ENCODE results near the gene PIANP. TPM values are rescaled to one million over a fixed set of nuclear protein-coding genes. Genes with fewer than 3 reads are reported as not detected.

The PIANP gene
- total and polyA plus RNA-seq, 2 experiments from 2014 or later, result 0.36 to 5.0 TPM

DNA sequence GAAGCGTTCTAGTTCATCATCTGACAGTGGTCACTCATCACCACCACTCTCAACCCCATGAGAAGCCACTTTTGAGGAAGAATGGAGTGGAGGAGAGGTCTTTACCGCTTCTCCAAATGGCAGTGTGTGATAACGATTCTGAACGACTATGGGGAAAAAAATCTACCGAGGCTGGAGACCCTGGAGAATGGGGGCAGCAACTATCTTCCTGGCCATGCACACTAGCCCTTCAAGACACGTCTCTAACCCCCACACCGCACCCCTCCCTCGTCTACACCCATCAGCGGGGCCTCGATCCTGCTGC lies 38.1 kb downstream of the PIANP start:
- Histone ChIP-seq H3K36me3 (peaks cover 7% of the 10 kb centered on the region), H3K27ac (peak overlapping the region; percentile 78), H3K4me3 (peak overlapping the region; percentile 78), H3K27me3 (no peaks in the 10 kb centered on the region), H3K9me3 (ENCODE audit: low read depth) (no peaks in the 10 kb centered on the region), H3K4me1 (ENCODE audit: low read depth) (peaks cover 7% of the 10 kb centered on the region)
- TF ChIP-seq, protein P1, sequence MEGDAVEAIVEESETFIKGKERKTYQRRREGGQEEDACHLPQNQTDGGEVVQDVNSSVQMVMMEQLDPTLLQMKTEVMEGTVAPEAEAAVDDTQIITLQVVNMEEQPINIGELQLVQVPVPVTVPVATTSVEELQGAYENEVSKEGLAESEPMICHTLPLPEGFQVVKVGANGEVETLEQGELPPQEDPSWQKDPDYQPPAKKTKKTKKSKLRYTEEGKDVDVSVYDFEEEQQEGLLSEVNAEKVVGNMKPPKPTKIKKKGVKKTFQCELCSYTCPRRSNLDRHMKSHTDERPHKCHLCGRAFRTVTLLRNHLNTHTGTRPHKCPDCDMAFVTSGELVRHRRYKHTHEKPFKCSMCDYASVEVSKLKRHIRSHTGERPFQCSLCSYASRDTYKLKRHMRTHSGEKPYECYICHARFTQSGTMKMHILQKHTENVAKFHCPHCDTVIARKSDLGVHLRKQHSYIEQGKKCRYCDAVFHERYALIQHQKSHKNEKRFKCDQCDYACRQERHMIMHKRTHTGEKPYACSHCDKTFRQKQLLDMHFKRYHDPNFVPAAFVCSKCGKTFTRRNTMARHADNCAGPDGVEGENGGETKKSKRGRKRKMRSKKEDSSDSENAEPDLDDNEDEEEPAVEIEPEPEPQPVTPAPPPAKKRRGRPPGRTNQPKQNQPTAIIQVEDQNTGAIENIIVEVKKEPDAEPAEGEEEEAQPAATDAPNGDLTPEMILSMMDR (IDR thresholded peaks at IDR 0.05; ENCODE audit: low read depth, low read length), result no peak
- no peak for DNase-seq (ENCODE audit: low read depth in 1 of 2, low spot score in 1 of 2)

DNA sequence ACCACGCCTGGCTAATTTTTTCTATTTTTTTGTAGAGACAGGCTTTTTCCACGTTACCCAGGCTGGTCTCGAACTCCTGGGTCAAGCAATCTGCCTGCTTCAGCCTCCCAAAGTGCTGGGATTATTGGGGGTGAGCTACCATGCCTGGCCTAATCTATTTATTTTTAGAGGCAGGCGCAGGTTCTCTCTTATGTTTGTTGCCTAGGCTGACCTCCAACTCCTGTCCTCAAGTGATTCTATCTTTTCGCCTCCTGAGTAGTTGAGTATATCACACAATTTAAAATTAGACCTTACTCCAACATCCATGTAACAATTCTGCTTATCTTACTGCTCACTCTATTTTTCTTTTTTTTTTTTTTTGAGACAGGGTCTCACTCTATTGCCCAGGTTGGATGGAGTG lies 46.6 kb downstream of the PIANP start:
- Histone ChIP-seq H3K36me3 (peaks cover 26% of the 10 kb centered on the region), H3K9me3 (ENCODE audit: low read depth) (no peaks in the 10 kb centered on the region), H3K27ac (no peak overlapping the region), H3K27me3 (no peaks in the 10 kb centered on the region), H3K4me1 (ENCODE audit: low read depth) (no peaks in the 10 kb centered on the region), H3K4me3 (no peak overlapping the region)
- TF ChIP-seq, protein P1 (IDR thresholded peaks at IDR 0.05; ENCODE audit: low read depth, low read length), result no peak
- DNase-seq (ENCODE audit: low read depth in 1 of 2, low spot score in 1 of 2), result no peak

DNA sequence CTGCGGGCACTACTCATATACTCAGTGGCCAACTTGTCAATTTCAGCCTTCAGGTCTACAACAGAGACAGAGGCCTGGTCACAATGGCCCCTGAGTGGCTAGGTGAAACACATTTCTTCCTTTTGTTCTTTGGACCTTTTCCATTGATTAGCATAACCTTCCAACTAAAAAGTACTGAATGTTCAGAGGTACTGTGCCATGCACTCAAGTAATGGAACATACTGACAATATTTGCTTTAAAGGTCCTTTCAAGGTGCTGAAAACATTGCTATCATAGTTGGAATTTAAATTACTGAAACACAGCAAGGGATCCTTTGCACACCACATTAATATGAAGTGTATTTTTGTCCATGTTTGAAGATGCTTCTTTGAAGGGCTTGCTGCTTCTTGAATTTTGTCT lies 47.3 kb downstream of the PIANP start:
- H3K27me3 ChIP-seq, result no peaks in the 10 kb centered on the region
- TF ChIP-seq, protein P1 (IDR thresholded peaks at IDR 0.05; ENCODE audit: low read depth, low read length), result no peak
- no peak overlapping the region for H3K4me3 ChIP-seq
- H3K27ac ChIP-seq, result no peak overlapping the region
- H3K9me3 ChIP-seq (ENCODE audit: low read depth), result no peaks in the 10 kb centered on the region
- H3K4me1 ChIP-seq (ENCODE audit: low read depth), result no peaks in the 10 kb centered on the region
- peaks cover 26% of the 10 kb centered on the region for H3K36me3 ChIP-seq
- DNase-seq (ENCODE audit: low read depth in 1 of 2, low spot score in 1 of 2), result no peak

DNA sequence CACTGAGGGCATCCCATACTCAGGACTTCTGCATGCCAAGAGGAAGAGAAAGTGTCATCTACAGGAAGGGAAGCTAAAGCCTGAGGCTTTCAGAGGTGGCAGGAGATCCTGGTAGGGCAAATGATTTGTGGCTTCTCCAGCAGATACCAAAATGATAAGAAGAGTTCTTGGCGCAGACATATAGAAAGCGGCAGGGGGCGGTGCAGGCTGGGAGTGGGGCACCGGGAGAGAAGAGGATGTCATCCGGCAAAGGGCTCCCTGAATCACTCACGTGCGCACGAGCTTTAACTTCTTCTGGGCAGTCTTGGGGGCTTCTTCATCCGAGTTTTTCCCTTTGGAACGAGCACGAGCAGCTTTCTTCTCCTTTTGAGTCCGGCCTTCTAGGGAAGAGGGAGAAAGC lies 48.2 kb downstream of the PIANP start:
- peaks cover 26% of the 10 kb centered on the region for H3K36me3 ChIP-seq
- TF ChIP-seq, protein P1 (IDR thresholded peaks at IDR 0.05; ENCODE audit: low read depth, low read length), result no peak
- no peak overlapping the region for H3K4me3 ChIP-seq
- no peaks in the 10 kb centered on the region for H3K27me3 ChIP-seq
- no peaks in the 10 kb centered on the region for H3K4me1 ChIP-seq (ENCODE audit: low read depth)
- no peak for DNase-seq (ENCODE audit: low read depth in 1 of 2, low spot score in 1 of 2)
- no peaks in the 10 kb centered on the region for H3K9me3 ChIP-seq (ENCODE audit: low read depth)
- no peak overlapping the region for H3K27ac ChIP-seq

DNA sequence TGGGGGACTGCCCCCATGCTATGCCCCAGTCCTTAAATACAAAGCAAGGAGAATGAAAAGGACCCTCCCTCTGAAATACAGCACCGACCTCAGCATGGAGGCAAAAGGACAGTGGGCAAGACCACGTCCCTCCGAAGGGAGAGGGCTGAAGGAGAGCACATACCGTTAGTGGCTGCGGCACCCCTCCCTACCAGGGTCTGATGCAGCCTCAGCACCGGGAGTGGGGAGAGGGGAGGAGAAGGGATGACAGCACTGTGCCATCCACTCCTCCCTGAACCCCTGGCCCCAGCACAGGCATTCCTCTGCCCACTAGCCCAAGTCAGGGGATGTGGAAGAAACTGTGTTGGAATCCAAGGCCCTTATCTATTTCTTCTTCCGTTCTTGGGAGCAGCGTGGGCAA lies 49.8 kb downstream of the PIANP start:
- Histone ChIP-seq H3K27me3 (no peaks in the 10 kb centered on the region), H3K27ac (no peak overlapping the region), H3K4me1 (ENCODE audit: low read depth) (no peaks in the 10 kb centered on the region), H3K36me3 (peaks cover 19% of the 10 kb centered on the region), H3K9me3 (ENCODE audit: low read depth) (no peaks in the 10 kb centered on the region), H3K4me3 (no peak overlapping the region)
- TF ChIP-seq, protein P1 (IDR thresholded peaks at IDR 0.05; ENCODE audit: low read depth, low read length), result no peak
- DNase-seq (ENCODE audit: low read depth in 1 of 2, low spot score in 1 of 2), result no peak

DNA sequence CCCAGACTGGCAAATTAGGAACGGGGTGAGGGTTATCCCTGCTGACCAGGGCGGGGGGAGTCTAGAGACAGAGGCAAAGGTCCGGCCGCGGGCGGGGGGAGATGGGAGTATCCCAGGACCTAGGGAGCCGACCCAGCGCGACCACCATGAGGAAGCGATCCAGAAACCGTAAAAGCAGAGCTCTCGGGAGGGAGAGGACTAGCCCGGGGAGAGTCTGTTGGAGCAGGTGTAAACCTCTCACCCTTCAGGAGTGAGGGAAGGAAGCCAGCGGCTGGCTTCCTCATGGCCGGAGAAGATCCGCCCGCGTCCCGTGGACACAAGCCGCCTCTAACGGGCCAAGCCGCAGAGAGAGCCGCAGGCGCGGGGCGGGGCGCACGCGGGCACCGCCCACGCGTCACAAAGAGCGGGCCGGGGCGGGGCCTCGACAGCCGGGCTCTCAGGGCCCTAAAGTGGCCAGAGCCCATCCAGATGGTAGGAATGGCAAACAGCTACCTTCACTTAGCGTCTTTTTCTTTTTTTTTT lies 53.5 kb downstream of the PIANP start, which contains the start of gene ACRBP:
ACRBP (minus strand) TSS at position 350 of the 522 bp plus-strand sequence; CDS start at position 284, 66 bp downstream.
- Histone ChIP-seq H3K4me1 (ENCODE audit: low read depth) (no peaks in the 10 kb centered on the region), H3K27ac (no peak within 1 kb of the TSS), H3K9me3 (ENCODE audit: low read depth) (no peaks in the 10 kb centered on the region), H3K27me3 (no peaks in the 10 kb centered on the region), H3K36me3 (peaks cover 9% of the 10 kb centered on the region), H3K4me3 (peak within 1 kb of the TSS; percentile 30)
- DNase-seq (ENCODE audit: low read depth in 1 of 2, low spot score in 1 of 2), result peak; percentile 74 to 88
- TF ChIP-seq, protein P1 (IDR thresholded peaks at IDR 0.05; ENCODE audit: low read depth, low read length), result no peak

All from cardiac muscle cell (in vitro differentiated cells and primary cell).